Endothelial cell of umbilical vein (primary cell): ENCODE data around the gene PDK3.

Source experiments
- GATA2 ChIP-seq: IDR thresholded peaks from 2 replicates; pipeline ENCODE4 v1.7.0; 2011; ENCODE audit warnings: low read depth, mild to moderate bottlenecking, moderate library complexity, mixed read lengths, low read length; ENCODE audit not compliant: insufficient read length, insufficient read depth
- POLR2A ChIP-seq: IDR thresholded peaks from 2 replicates; pipeline ENCODE4 v1.6.1; 2012; ENCODE audit warnings: low read depth, mild to moderate bottlenecking, control low read depth, low read length
- POLR2AphosphoS5 ChIP-seq: IDR thresholded peaks from 2 replicates; pipeline ENCODE4 v1.6.1; 2012; ENCODE audit warnings: low read depth, mild to moderate bottlenecking, control low read depth, low read length, moderate library complexity; ENCODE audit not compliant: insufficient read depth
- TF ChIP-seq, protein P1 (sequence below): IDR thresholded peaks from 2 replicates; pipeline ENCODE4 v1.6.1; 2011; ENCODE audit not compliant: insufficient read depth, insufficient read length
- TF ChIP-seq, protein P2 (sequence below), 2 donors: IDR thresholded peaks; 1 replicate in 1 of 2; 2 replicates in 1 of 2; pipeline ENCODE4 v1.5.1; 2011; ENCODE audit warnings: low read length in 2 of 2, mild to moderate bottlenecking in 2 of 2, moderate library complexity in 2 of 2, control low read depth in 1 of 2, inconsistent platforms in 1 of 2, low read depth in 1 of 2; ENCODE audit not compliant: insufficient read depth in 1 of 2; ENCODE audit errors: extremely low read depth in 1 of 2

DNA sequence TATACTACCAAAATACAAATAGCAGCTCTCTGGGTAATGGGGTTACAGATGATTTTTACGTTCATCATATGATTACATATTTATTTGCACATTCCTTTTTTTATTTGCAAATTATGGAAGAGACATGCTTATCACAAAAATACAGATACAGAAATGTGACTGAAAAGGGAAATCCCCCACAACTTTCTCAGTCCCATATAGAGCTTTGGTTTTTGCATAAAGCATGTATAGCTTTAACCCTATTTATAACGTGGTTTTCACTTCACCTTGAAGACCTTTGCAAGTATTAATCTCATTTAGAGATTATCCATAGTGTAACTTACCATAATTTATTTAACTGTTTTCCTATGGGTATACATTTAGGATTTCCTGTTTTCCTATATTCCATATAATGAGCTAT is 55.4 kb downstream of the PDK3 start:
- TF ChIP-seq, protein P1, sequence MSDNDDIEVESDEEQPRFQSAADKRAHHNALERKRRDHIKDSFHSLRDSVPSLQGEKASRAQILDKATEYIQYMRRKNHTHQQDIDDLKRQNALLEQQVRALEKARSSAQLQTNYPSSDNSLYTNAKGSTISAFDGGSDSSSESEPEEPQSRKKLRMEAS: no peak
- TF ChIP-seq, protein P2, sequence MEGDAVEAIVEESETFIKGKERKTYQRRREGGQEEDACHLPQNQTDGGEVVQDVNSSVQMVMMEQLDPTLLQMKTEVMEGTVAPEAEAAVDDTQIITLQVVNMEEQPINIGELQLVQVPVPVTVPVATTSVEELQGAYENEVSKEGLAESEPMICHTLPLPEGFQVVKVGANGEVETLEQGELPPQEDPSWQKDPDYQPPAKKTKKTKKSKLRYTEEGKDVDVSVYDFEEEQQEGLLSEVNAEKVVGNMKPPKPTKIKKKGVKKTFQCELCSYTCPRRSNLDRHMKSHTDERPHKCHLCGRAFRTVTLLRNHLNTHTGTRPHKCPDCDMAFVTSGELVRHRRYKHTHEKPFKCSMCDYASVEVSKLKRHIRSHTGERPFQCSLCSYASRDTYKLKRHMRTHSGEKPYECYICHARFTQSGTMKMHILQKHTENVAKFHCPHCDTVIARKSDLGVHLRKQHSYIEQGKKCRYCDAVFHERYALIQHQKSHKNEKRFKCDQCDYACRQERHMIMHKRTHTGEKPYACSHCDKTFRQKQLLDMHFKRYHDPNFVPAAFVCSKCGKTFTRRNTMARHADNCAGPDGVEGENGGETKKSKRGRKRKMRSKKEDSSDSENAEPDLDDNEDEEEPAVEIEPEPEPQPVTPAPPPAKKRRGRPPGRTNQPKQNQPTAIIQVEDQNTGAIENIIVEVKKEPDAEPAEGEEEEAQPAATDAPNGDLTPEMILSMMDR (IDR thresholded peaks at IDR 0.05; ENCODE audit: extremely low read depth in 1 of 2, insufficient read depth in 1 of 2, low read depth in 1 of 2, low read length in 2 of 2): no peak
- no peak for TF ChIP-seq GATA2
- no peak for TF ChIP-seq POLR2A
- no peak for TF ChIP-seq POLR2AphosphoS5
